HepG2 (cell line): ENCODE results near the gene RGS7. TPM values are rescaled to one million over a fixed set of nuclear protein-coding genes. Genes with fewer than 3 reads are reported as not detected.

Experiments used
- ATAC-seq: fragments of 200-7000 bp; cut with Tn5 transposase; 3 replicates; pipeline ENCODE4 v1.9.1; 2020; ENCODE audit warnings: mild to moderate bottlenecking, moderate library complexity
- BruUV-seq: library from RNA; stranded (reverse); fragments of 400-500 nt; replicated peaks from 2 replicates; lab custom pipeline; 2021; lab: Mats Ljungman, UMichigan
- CTCF ChIA-PET: fragments of 300-600 bp; formaldehyde crosslinking; extraction: SDS; loops from one replicate; lab custom pipeline; 2021; ENCODE audit warnings: low total read pairs, inconsistent platforms, low intra/inter-chr PET ratio; lab: Yijun Ruan, JAX
- POLR2A ChIA-PET: fragments of 350-600 bp; sonication (Branson Sonifier 250); formaldehyde crosslinking; loops from one replicate; lab custom pipeline; 2020; ENCODE audit warnings: antibody characterized with exemption, inconsistent platforms; lab: Yijun Ruan, JAX
- DNase-seq: peaks from one replicate; pipeline ENCODE4 v3.0.0-alpha.2; 2015; ENCODE audit warnings: low spot score
- FAIRE-seq: peaks from 3 replicates; lab custom pipeline; 2011; peaks lifted over from hg19 to GRCh38; lab: Jason Lieb, UNC
- H2AFZ ChIP-seq: one replicate; pipeline ENCODE4 v1.6.1; 2011; ENCODE audit warnings: low read length, inconsistent platforms
- H3K27ac ChIP-seq: fragments of 300-600 bp; 3 replicates; pipeline ENCODE4 v1.8.0; 2011; ENCODE audit warnings: mixed run types, mild to moderate bottlenecking, mixed read lengths, low read length, inconsistent platforms; ENCODE audit not compliant: insufficient read depth; ENCODE audit errors: extremely low read length
- H3K27me3 ChIP-seq, 2 experiments: fragments of 200-600 bp in 1 of 2; 2 replicates in 1 of 2; 3 replicates in 1 of 2; pipeline versions ENCODE4 v1.6.0 to v1.8.0; 2011; ENCODE audit warnings: low read length in 2 of 2, mild to moderate bottlenecking in 2 of 2, moderate library complexity in 2 of 2, inconsistent platforms in 1 of 2; ENCODE audit not compliant: insufficient read depth in 2 of 2, control insufficient read depth in 1 of 2
- H3K36me3 ChIP-seq, 2 experiments: fragments of 200-600 bp in 1 of 2; replicated peaks in 1 of 2; 2 replicates in 1 of 2; 3 replicates in 1 of 2; pipeline versions ENCODE4 v1.5.1 to v1.8.0; 2011; ENCODE audit warnings: low read length in 2 of 2, inconsistent platforms in 1 of 2; ENCODE audit not compliant: insufficient read depth in 2 of 2, control insufficient read depth in 1 of 2
- H3K4me1 ChIP-seq: 2 replicates; pipeline ENCODE4 v1.5.1; 2012; ENCODE audit warnings: low read length, inconsistent platforms; ENCODE audit not compliant: insufficient read depth
- H3K4me2 ChIP-seq: 2 replicates; pipeline ENCODE4 v1.6.0; 2011; ENCODE audit warnings: low read depth, low read length, inconsistent platforms
- H3K4me3 ChIP-seq, 3 experiments: fragments of 200-600 bp in 1 of 3; sonication (generic), shearing (Covaris generic) in 1 of 3; replicated peaks in 1 of 3; 2 replicates each; pipeline ENCODE4 v1.5.1; 2011 to 2016; ENCODE audit warnings: low read length in 3 of 3, inconsistent platforms in 2 of 3, low read depth in 2 of 3, mild to moderate bottlenecking in 2 of 3, control low read depth in 1 of 3, mixed read lengths in 1 of 3; ENCODE audit not compliant: insufficient read depth in 1 of 3
- H3K79me2 ChIP-seq: one replicate; pipeline ENCODE4 v1.6.1; 2011; ENCODE audit warnings: low read length, inconsistent platforms; ENCODE audit not compliant: insufficient read depth
- H3K9ac ChIP-seq: 2 replicates; pipeline ENCODE4 v1.6.0; 2011; ENCODE audit warnings: mild to moderate bottlenecking, low read depth, low read length, inconsistent platforms; ENCODE audit not compliant: insufficient read depth
- H3K9me3 ChIP-seq: 2 replicates; pipeline ENCODE4 v1.5.1; 2012; ENCODE audit warnings: mild to moderate bottlenecking, low read length
- H4K20me1 ChIP-seq: 2 replicates; pipeline ENCODE4 v1.6.0; 2011; ENCODE audit warnings: inconsistent platforms, mild to moderate bottlenecking, low read length, moderate library complexity; ENCODE audit not compliant: insufficient read depth
- GLMP ChIP-seq: sonication (generic); formaldehyde crosslinking; IDR thresholded peaks from 2 replicates; pipeline ENCODE4 v1.9.0; 2021; ENCODE audit warnings: missing genetic modification reagents, mild to moderate bottlenecking, borderline replicate concordance
- PITX1 ChIP-seq: sonication (generic); formaldehyde crosslinking; IDR thresholded peaks from 2 replicates; pipeline ENCODE4 v1.5.1; 2020; ENCODE audit warnings: mild to moderate bottlenecking, missing genetic modification reagents
- SIN3B ChIP-seq: fragments of 150-350 bp; IDR thresholded peaks from 2 replicates; pipeline ENCODE4 v1.6.1; 2014; ENCODE audit warnings: low read length
- SRY ChIP-seq: sonication (generic); formaldehyde crosslinking; IDR thresholded peaks from 2 replicates; pipeline ENCODE4 v1.8.0; 2022; ENCODE audit warnings: mild to moderate bottlenecking, missing genetic modification reagents
- ZNF333 ChIP-seq: sonication (generic); formaldehyde crosslinking; IDR thresholded peaks from 2 replicates; pipeline ENCODE4 v1.4.0; 2020; ENCODE audit warnings: mild to moderate bottlenecking, missing genetic modification reagents, borderline replicate concordance
- ZNF709 ChIP-seq: sonication (generic); formaldehyde crosslinking; IDR thresholded peaks from 2 replicates; pipeline ENCODE4 v1.5.0; 2020; ENCODE audit warnings: mild to moderate bottlenecking, missing genetic modification reagents
- ZNF800 ChIP-seq: sonication (generic); formaldehyde crosslinking; IDR thresholded peaks from 2 replicates; pipeline ENCODE4 v1.4.0; 2020; ENCODE audit warnings: missing genetic modification reagents
- ZNF816 ChIP-seq: sonication (generic); formaldehyde crosslinking; IDR thresholded peaks from 2 replicates; pipeline ENCODE4 v1.8.0; 2022; ENCODE audit warnings: missing genetic modification reagents, mild to moderate bottlenecking, borderline replicate concordance
- WGBS: methylation state at CpG from one replicate; pipeline ENCODE4 v1.1.6; 2017; ENCODE audit warnings: low lambda C conversion rate; 5-methylcytosine and 5-hydroxymethylcytosine counted together
- in situ Hi-C: cut with HindIII; loops from 2 replicates; pipeline ENCODE4 v1.10.0; 2017; ENCODE audit warnings: low pct_unique_long_range_greater_than_20kb; ENCODE audit not compliant: extremely low pct_ligation_motif_present
- intact Hi-C: fragments of 100-400 bp; cut with micrococcal nuclease; formaldehyde crosslinking; loops from one replicate; pipeline ENCODE4 v1.10.0; 2022; ENCODE audit not compliant: unreplicated experiment
- polyA plus RNA-seq, 8 experiments: library from polyadenylated mRNA; depleted of rRNA in 3 of 8; stranded (reverse) in 7 of 8; unstranded in 1 of 8; fragments of >200 nt; fragmentation: Illumina TruSeq in 4 of 8; extraction: Trizol in 4 of 8; gene quantifications; 2 replicates each; pipeline versions ENCODE4 v1.2.1 to v1.2.3, GENCODE V29; 2011 to 2016; ENCODE audit warnings: low read depth in 4 of 8, missing spikeins in 1 of 8, mixed read lengths in 1 of 8; ENCODE audit not compliant: insufficient read depth in 1 of 8
- total RNA-seq, 5 experiments: library from RNA; depleted of rRNA; stranded (reverse); fragments of >200 nt; fragmentation: Illumina TruSeq; extraction: Trizol; gene quantifications; 2 replicates each; pipeline ENCODE4 v1.2.3, GENCODE V29; 2016; ENCODE audit warnings: low read depth in 1 of 5

Gene RGS7
- total and polyA plus RNA-seq, 2 of the 13 experiments (the other 11 are each of a cell fraction or from before 2014, with no cell fraction given): not detected

GRCh38 chr1:241228339-241228738 lies 128.7 kb downstream of the RGS7 start:
- no peaks in the 10 kb centered on the region for H3K4me1 ChIP-seq
- H3K27ac ChIP-seq: no peak overlapping the region
- H2AFZ ChIP-seq: no peak overlapping the region
- DNase-seq: no peak
- ChIA-PET POLR2A (no interaction called here), CTCF (no interaction called here)
- H3K27me3 ChIP-seq: peaks cover 0 to 1% of the 10 kb centered on the region in 2 experiments; a peak in 1 of 5 replicates
- 23% methylated on average over 4 of the region's 4 CpGs for WGBS
- no peak overlapping the region for H3K9ac ChIP-seq
- no peak for ATAC-seq
- BruUV-seq: no TSS peak
- TF ChIP-seq ZNF709 (CRISPR knock-in tag): no peak
- TF ChIP-seq ZNF800: no peak
- no peak for TF ChIP-seq ZNF816
- no peak for TF ChIP-seq PITX1 (CRISPR knock-in tag)
- TF ChIP-seq SIN3B: no peak
- no peak for TF ChIP-seq ZNF333 (CRISPR knock-in tag)
- TF ChIP-seq GLMP (CRISPR knock-in tag): no peak
- no peak for TF ChIP-seq SRY (CRISPR knock-in tag)
- in situ Hi-C loops (no loop called here), intact Hi-C loops (no loop called here)
- H3K4me3 ChIP-seq: no peak overlapping the region
- no peaks in the 10 kb centered on the region for H4K20me1 ChIP-seq
- no peaks in the 10 kb centered on the region for H3K79me2 ChIP-seq
- no peak overlapping the region for H3K4me2 ChIP-seq
- FAIRE-seq: no peak
- no peaks in the 10 kb centered on the region for H3K36me3 ChIP-seq
- H3K9me3 ChIP-seq: no peaks in the 10 kb centered on the region
